Esophagus squamous epithelium (tissue), 4 donors: ENCODE measurements around the gene ZRSR2.
"Not testable (repeated sequence)": the region's sequence is repeated elsewhere in the genome, so short reads cannot be mapped to it uniquely, and the experiment has no call there.

ENCODE experiments used
- CTCF ChIP-seq, 6 experiments: fragments of 450-650 bp in 4 of 6; fragments of 200-600 bp in 2 of 6; sonication (generic) in 2 of 6; IDR thresholded peaks; one replicate each; pipeline ENCODE4 v1.5.1; 2016 to 2019; ENCODE audit warnings: antibody characterized with exemption in 6 of 6, mild to moderate bottlenecking in 4 of 6, moderate library complexity in 4 of 6
- POLR2A ChIP-seq, 4 donors: fragments of 450-650 bp; IDR thresholded peaks; one replicate each; pipeline ENCODE4 v1.6.1; 2017; ENCODE audit warnings: antibody characterized with exemption in 4 of 4, mild to moderate bottlenecking in 4 of 4, moderate library complexity in 3 of 4

GRCh38 chrX:15831347-15831746 lies 41.1 kb downstream of the ZRSR2 start:
- TF ChIP-seq CTCF, POLR2A (IDR thresholded peaks at IDR 0.05): not testable (repeated sequence)
